ENCODE results near the gene C6orf120.
"Not testable (repeated sequence)": the region's sequence is repeated elsewhere in the genome, so short reads cannot be mapped to it uniquely, and the experiment has no call there.

The C6orf120 gene

DNA sequence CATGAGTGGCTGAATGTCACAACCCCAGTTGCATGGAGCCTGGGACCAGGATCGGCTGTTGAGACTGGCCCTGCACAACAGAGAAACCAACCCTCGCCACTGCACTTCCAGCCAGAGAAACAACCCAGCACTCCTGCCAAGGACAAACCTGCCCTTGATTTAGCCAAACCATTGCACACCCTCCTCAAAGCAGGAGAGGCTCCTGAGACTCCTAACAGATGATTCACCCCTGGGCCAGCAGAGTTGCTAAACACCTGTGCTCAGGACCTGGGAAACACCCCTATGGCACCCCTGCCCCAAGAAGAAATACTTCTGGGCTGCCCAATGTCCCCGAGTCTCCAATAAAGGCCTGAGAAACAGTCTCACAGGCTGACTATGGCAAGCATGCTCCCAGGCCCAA lies 17.9 kb upstream of the C6orf120 start:
- DNase-seq = no peak

DNA sequence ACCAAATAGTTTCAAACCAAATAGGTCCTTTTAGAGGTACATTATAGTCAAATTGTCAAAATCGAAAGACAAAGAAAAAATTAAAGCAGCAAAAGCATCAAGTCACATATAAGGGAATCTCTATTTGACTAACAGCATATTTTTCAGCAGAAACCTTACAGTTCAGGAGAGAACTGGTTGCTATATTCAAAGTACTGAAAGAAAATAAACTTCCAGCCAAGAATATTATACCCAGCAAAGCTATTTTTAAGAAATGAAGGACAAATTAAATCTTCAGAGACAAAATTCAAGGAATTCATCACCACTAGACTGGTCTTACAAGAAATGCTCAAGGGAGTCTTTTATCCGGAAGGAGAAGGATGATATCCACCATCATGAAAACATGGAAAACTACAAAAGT lies 16.1 kb upstream of the C6orf120 start:
- DNase-seq = no peak

DNA sequence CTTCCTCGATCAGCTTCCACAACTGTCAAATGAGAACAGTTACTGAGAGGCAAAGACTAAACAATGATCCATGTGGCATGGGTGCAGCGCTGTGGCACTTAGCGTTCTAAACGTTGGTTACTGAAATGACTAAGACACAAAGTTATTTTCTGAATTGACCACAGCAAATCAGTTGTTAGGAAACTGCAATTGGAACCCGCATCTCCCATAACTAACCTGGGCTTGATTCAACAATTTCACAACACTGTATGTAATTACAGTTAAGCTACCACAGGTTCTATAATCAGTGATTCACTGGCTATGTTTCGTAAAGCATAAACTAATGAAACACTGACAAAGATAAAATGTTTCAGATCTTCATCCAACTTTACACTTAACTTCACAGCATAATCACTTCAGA lies 12.6 kb upstream of the C6orf120 start:
- DNase-seq = no peak

DNA sequence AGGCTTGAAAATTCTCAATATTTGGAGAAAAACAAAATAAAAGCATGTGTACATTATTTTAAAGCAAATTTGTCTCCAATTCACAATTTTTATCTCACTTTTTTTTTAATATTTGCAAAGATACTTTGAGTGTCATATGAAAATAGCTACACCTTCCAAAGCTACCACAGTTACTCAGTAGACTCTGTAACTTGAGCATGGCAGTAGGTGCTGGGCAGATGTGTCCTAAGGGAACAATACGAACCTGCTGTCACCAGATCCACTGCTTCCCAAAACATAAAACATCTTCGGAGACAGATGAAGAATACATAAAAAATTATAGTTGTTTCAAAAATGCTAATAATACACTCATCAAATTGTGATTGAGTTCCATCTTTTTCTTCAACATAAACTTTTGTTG lies 10.7 kb upstream of the C6orf120 start:
- no peak for DNase-seq

GRCh38 chr6:169692516-169692915 lies 9.4 kb upstream of the C6orf120 start:
- no peak for DNase-seq

DNA sequence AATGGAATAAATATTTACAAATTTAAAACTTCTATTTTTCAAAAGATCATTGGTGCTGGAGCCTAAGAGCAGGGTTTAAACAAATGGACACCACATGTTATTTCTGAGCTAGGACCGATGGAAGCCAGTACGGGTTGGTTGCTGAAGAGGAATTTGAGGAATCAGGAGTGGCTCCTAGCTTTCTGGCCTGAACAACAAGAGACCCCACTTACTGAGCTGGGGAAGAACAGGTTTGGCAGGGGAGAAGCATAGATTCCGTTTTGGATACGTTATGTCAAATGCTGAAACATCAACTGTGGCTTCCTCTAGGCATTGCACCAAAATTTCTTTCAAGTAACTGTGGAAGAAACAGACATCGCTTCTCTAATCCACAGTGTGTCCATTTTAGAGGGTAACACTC lies 6.8 kb upstream of the C6orf120 start:
- DNase-seq = no peak

GRCh38 chr6:169697115-169697514 lies 4.8 kb upstream of the C6orf120 start:
- DNase-seq = not testable (repeated sequence)

DNA sequence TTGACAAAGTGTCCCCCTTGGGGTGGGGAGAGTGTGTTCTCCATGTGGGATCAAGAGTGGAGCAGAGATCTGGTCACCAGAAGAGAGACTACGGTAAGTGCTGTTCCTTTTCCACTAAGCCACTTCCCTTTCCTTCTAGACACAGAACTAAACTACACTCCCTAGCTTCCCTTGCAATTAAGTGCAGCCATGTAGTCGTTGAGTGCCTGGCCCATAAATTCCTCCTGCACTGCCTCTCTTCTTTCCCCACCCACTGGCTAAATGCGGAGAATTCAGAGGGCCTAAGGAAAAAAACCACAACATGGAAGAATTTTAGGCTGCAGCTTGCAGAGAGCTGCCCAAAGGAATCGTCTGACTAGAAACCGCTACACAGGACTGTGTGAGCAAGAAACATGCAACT lies 1.6 kb upstream of the C6orf120 start:
- DNase-seq = no peak

DNA sequence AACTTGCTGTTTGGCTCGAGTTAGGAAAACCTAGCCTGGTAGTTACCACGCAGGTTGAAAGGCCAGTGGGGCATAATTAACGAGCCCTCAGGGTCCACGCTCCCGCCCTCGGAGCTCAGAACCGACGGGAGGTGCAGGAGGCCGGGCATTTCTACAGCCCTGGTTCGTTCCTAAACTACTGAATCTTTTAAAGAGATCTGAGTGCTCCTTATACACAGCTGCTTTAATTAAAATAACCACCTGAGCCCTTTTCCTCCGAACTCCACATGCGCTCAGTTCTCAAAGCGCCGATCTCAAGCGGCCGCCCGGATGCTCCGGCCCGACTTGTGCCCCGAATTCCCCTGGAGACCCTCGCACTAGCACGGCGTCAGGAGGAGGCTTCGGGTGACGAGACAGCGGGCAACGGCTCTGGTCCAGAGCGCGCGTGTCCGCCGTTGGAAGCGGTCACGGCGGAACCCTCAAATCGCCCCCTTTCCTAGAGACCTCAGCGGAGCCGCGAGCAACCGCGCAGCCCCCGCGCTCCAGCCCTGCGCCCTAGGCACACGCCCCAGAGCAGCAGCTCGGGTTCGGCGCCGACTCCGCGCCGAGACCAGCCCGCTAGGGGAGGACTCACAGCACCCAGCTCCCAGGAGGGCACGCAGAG lies 494 bp upstream of the C6orf120 start:
- no peak for DNase-seq

DNA sequence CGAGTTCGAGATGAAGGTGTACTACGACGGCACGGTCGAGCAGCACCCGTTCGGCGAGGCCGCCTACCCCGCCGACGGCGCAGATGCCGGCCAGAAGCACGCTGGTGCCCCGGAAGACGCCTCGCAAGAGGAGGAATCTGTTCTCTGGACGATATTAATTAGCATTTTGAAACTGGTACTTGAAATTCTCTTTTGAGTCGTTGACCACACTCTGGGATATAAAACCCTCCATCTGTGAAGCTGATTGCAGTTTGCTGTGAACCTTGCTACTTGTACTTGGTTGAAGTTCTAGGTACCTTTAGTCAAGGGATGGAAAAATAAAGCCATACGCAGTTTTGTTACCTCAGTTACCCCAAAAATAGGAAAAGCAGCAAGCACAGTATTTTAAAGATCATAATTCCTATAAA lies 917 bp downstream of the C6orf120 start:
- DNase-seq = no peak

DNA sequence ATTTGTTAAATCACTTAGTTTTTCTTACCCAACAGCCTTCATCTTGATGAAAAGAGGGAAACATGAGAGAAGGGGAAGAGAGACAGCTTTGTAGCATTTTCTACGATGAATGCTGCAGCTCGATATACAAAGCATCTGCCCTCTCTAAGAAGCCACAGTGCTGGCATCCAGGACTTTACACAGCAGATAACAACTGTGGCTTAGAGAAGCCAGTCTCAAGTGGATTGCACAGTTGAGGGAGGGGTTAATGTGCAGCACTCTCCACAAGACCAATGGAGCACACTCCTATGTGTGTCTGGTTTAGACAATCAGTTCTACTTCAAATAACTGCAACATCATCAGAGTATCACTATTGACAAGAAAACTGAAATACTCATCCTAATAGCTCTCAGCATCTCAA lies 5.8 kb downstream of the C6orf120 start:
- no peak for DNase-seq

- DNase-seq = no peak
Observed at GRCh38 chr6:169709293-169709692, 7.4 kb downstream of the C6orf120 start.

GRCh38 chr6:169710009-169710408 lies 8.1 kb downstream of the C6orf120 start:
- DNase-seq = no peak

- no peak for DNase-seq
Observed at GRCh38 chr6:169714178-169714577, 12.3 kb downstream of the C6orf120 start.

- no peak for DNase-seq
Observed at GRCh38 chr6:169714595-169714994, 12.7 kb downstream of the C6orf120 start.

DNA sequence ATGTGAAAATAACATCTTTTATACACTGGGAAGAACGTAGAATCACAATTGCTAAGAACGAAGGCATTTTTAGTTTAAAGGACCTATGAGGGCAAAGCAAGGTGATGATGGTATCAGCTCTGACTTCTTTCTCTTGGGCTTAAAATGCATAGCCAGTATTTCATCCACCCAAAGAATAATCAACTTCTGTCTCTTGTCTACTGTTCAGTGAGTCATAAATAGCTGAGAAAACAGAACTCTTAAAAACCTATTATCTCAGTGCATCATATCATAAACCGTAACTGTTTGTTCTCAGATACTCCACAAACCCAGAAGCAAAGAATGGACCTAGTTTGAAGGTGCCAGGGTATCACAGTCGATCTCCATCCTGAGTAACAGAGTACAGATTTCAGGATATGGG lies 17.2 kb downstream of the C6orf120 start:
- DNase-seq = no peak

GRCh38 chr6:169720207-169720855 lies 18.4 kb downstream of the C6orf120 start:
- DNase-seq = no peak

GRCh38 chr6:169722362-169723199 lies 20.7 kb downstream of the C6orf120 start:
- peak; percentile 66 for DNase-seq

DNA sequence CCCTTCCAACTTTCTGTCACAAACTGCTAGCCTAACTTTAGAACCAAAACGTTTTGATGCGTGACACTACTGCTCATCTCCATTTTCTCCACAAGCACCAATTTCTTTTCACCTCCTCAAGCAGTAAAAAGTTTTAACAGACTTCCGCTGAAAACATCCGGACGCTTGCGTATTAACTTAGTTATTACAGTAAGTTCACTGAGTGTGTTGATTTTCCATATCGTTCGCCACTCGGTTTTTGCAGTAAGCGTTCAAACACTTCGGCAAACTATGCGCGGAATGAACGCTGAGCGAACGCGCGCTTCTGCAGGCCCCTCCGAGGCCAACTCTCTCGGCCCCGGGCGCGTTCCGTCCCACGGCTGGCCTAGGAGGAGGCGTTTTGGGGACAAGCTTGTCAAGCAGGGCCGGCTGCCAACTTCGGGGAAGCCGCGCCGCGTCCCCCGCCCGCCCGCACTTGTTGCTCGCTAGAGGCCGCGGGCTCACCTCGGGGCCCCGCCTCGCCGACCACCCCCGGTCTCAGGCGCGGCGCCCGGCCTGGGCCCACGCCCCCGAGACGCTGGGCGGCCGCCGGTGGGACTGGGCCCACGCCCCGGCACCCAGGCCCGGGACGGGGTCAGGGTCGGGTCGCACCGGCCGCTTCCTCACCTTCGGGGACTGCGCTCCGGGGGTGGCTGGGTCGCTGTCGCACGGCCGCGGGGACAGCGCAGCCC lies 21.4 kb downstream of the C6orf120 start:
- peak; percentile 74 for DNase-seq

DNA sequence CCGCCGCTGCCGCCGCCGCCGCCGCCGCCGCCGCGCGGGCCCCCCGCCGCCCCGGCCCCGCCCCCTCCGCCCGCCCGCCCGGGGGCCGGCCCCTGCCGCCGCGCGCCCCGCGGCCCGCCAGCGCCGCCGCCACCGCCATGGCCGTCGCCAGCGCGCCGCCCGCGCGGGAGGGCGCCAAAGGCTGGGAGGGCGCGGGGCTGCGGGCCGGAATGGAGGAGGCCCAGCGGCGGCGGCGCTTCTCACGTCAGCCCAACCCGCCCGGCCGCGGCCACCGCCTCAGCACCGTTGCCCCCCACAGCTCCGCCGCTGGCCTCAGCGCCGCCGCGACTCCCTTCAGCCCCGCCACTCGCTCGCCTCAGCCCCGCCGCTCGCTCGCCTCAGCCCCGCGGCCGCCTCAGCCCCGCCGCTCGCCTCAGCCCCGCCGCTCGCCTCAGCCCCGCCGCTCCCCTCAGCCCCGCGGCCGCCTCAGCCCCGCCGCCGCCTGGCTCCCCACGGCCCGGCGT lies 22.1 kb downstream of the C6orf120 start:
- DNase-seq = peak; percentile 14

DNA sequence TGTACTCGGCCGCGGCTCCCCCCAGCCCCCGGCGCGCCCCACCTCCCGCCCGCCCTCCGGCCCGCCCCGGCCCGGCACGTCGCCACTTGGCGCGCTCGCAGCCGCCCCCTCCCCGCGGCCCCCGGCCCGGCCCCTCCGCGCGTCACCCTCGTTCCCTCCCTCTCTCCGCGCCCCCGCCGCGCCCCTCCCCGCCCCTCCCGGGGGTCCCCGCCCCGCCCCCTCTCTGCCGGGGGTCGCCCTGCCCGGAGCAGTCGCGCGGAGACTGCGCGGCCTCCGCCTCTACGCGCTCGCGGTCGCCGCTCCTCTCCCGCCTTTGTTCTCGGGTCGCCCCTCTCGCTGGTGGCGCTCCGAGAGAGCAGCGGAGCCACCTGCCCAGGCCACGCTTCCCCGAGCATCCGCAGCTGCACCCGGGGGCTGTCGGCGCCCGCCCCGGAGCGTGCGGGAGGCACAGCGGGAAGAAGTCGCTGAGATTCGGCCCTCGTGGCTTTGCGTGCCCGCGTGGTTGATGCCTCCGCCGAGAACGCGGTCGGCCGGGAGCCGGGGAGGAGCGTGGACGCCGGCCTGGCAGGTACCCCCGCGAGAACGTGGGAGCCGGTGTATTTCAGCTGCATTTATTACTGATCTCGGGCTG lies 22.7 kb downstream of the C6orf120 start, which contains the start of gene PHF10:
PHF10 (minus strand) TSS at position 7 of the 631 bp plus-strand sequence. CDS start 569 bp downstream, outside the sequence.
- peak; percentile 95 for DNase-seq
